Ovary (tissue), 9 donors: ENCODE data around the gene SH3GL3. TPM values are rescaled to one million over a fixed set of nuclear protein-coding genes. Genes with fewer than 3 reads are reported as not detected.

Experiments used
- DNase-seq, 5 donors: peaks; one replicate each; pipeline ENCODE4 v3.0.0-alpha.2; 2019 to 2020
- H3K27ac ChIP-seq, 2 donors: fragments of 200-600 bp; one replicate each; pipeline versions ENCODE4 v1.5.1 to v1.8.0; 2019 to 2022
- H3K27me3 ChIP-seq: fragments of 200-600 bp; one replicate; pipeline ENCODE4 v1.8.0; 2022
- H3K36me3 ChIP-seq: fragments of 200-600 bp; sonication (generic); one replicate; pipeline ENCODE4 v1.5.1; 2019
- H3K4me1 ChIP-seq: one replicate; pipeline ENCODE4 v1.8.1; 2013; ENCODE audit warnings: mild to moderate bottlenecking, moderate library complexity; ENCODE audit not compliant: insufficient read depth
- H3K4me3 ChIP-seq: fragments of 200-600 bp; sonication (generic); one replicate; pipeline ENCODE4 v1.5.1; 2017
- H3K9me3 ChIP-seq, 2 donors: fragments of 200-600 bp in 1 of 2; sonication (generic) in 1 of 2; one replicate each; pipeline versions ENCODE4 v1.5.1 to v1.8.1; 2013 to 2019; ENCODE audit warnings: mild to moderate bottlenecking in 1 of 2, moderate library complexity in 1 of 2
- CTCF ChIP-seq, 3 donors: fragments of 450-650 bp in 2 of 3; fragments of 200-600 bp in 1 of 3; IDR thresholded peaks; one replicate each; pipeline versions ENCODE4 v1.5.1 to v1.8.0; 2016 to 2022; ENCODE audit warnings: antibody characterized with exemption in 3 of 3, mild to moderate bottlenecking in 1 of 3
- EP300 ChIP-seq: sonication (generic); formaldehyde crosslinking; IDR thresholded peaks from one replicate; pipeline ENCODE4 v1.6.1; 2017; ENCODE audit warnings: antibody characterized with exemption
- POLR2A ChIP-seq: fragments of 450-650 bp; IDR thresholded peaks from one replicate; pipeline ENCODE4 v1.6.1; 2017; ENCODE audit warnings: antibody characterized with exemption, mild to moderate bottlenecking, moderate library complexity
- WGBS, 3 donors: extraction: QIAGEN DNeasy Blood & Tissue Kit in 1 of 3; methylation state at CpG; one replicate each; pipeline versions ENCODE4 v1.1.5 to v1.1.7; 2013 to 2017; 5-methylcytosine and 5-hydroxymethylcytosine counted together
- intact Hi-C, 4 donors: fragments of 100-400 bp; cut with DNase I; formaldehyde crosslinking; loops; one replicate each; pipeline versions ENCODE4 v1.11.0 to v1.15.1; 2022 to 2023
- polyA plus RNA-seq, 2 donors: library from polyadenylated mRNA; stranded (reverse); fragments of 200-250 nt in 1 of 2; fragments of 350-450 nt in 1 of 2; fragmentation: Illumina TruSeq in 1 of 2; extraction: RNeasy Lipid Tissue Mini Kit (QIAGEN cat#74804) in 1 of 2; gene quantifications; one replicate each; pipeline ENCODE4 v1.2.3, GENCODE V29; 2013 to 2014
- total RNA-seq, 7 donors: library from RNA; depleted of rRNA in 2 of 7; stranded (reverse); fragments of >200 nt in 2 of 7; fragmentation: NEBNext Ultra II Directional in 3 of 7; extraction: Animal tissue kit (Norgen Biotek cat#: 25700) in 3 of 7; gene quantifications; one replicate each; pipeline versions ENCODE4 v1.1.0 to v1.2.4, GENCODE V29; 2016 to 2023
- donor health status: DM: no; HTN: no; CAD: no; lungs with moderate emphysema.
- donor health status: DM: no; HTN: no; CAD: no.
- donor health status: Bipolar disorder and iron deficiency.
- donor health status: DM: yes; HTN: yes; CAD: no.
- donor health status: DM: no; HTN: no; CAD: no.
- donor health status: DM: yes; HTN: yes; CAD: no.

SH3GL3 gene
- total and polyA plus RNA-seq, 9 donors = 0.25 to 4.9 (median 0.55) TPM; not detected in 1

- no peak for DNase-seq
- H3K4me3 ChIP-seq = no peak overlapping the region
- H3K36me3 ChIP-seq = no peaks in the 10 kb centered on the region
- H3K27ac ChIP-seq = no peak overlapping the region
- H3K27me3 ChIP-seq = no peaks in the 10 kb centered on the region
- no peaks in the 10 kb centered on the region for H3K4me1 ChIP-seq
- WGBS, 3 donors = 49 to 58% (median 50%) methylated on average over 3 of the region's 3 CpGs
- intact Hi-C loops = no loop called here
- no peaks in the 10 kb centered on the region for H3K9me3 ChIP-seq
- TF ChIP-seq CTCF (IDR thresholded peaks at IDR 0.05) (no peak), EP300 (no peak), POLR2A (no peak)
These were observed 16.7 kb upstream of the SH3GL3 start for GRCh38 chr15:83430441-83430840.

GRCh38 chr15:83431521-83431920, 15.6 kb upstream of the SH3GL3 start:
- TF ChIP-seq EP300 = no peak
- no peak for TF ChIP-seq POLR2A
- TF ChIP-seq CTCF (IDR thresholded peaks at IDR 0.05) = no peak
- H3K27ac ChIP-seq = no peak overlapping the region
- no peaks in the 10 kb centered on the region for H3K4me1 ChIP-seq
- 12 to 18% (median 14%) methylated on average over 2 of the region's 2 CpGs for WGBS, 3 donors
- H3K4me3 ChIP-seq = no peak overlapping the region
- intact Hi-C loops = no loop called here
- H3K9me3 ChIP-seq = no peaks in the 10 kb centered on the region
- DNase-seq = no peak
- H3K36me3 ChIP-seq = no peaks in the 10 kb centered on the region
- no peaks in the 10 kb centered on the region for H3K27me3 ChIP-seq

GRCh38 chr15:83435202-83435601, 11.9 kb upstream of the SH3GL3 start:
- Histone ChIP-seq H3K9me3 (no peaks in the 10 kb centered on the region), H3K27me3 (no peaks in the 10 kb centered on the region), H3K27ac (no peak overlapping the region), H3K36me3 (no peaks in the 10 kb centered on the region), H3K4me1 (no peaks in the 10 kb centered on the region), H3K4me3 (no peak overlapping the region)
- 34 to 54% (median 39%) methylated on average over 8 of the region's 8 CpGs for WGBS, 3 donors
- no peak for TF ChIP-seq CTCF (IDR thresholded peaks at IDR 0.05)
- no peak for TF ChIP-seq POLR2A
- TF ChIP-seq EP300 = no peak
- intact Hi-C loops = no loop called here
- DNase-seq = no peak

- intact Hi-C loops = no loop called here
These were observed 11.4 kb upstream of the SH3GL3 start for GRCh38 chr15:83435782-83436181.

More at GRCh38 chr15:83435782-83436181, 11.4 kb upstream of the SH3GL3 start:
- no peaks in the 10 kb centered on the region for H3K36me3 ChIP-seq
- H3K27me3 ChIP-seq = no peaks in the 10 kb centered on the region
- H3K4me3 ChIP-seq = no peak overlapping the region
- DNase-seq = no peak
- 78 to 84% (median 83%) methylated on average over 8 of the region's 8 CpGs for WGBS, 3 donors
- H3K27ac ChIP-seq = no peak overlapping the region
- no peak for TF ChIP-seq EP300
- no peak for TF ChIP-seq POLR2A
- TF ChIP-seq CTCF (IDR thresholded peaks at IDR 0.05) = no peak
- H3K9me3 ChIP-seq = no peaks in the 10 kb centered on the region
- no peaks in the 10 kb centered on the region for H3K4me1 ChIP-seq
